HCT116 (cell line): ENCODE results near the gene SLC6A18. TPM values are rescaled to one million over a fixed set of nuclear protein-coding genes. Genes with fewer than 3 reads are reported as not detected.

ENCODE experiments used
- ATAC-seq: fragments of 200-7000 bp; cut with Tn5 transposase; 2 replicates; pipeline ENCODE4 v1.9.1; 2020; ENCODE audit warnings: mild to moderate bottlenecking, moderate library complexity
- BruUV-seq: library from RNA; stranded (reverse); fragments of 400-500 nt; replicated peaks from 2 replicates; lab custom pipeline; 2021; lab: Mats Ljungman, UMichigan
- CTCF ChIA-PET: fragments of 300-600 bp; sonication (Branson Sonifier 250); formaldehyde crosslinking; loops from one replicate; lab custom pipeline; 2021; ENCODE audit warnings: antibody characterized with exemption; lab: Charles Lee
- POLR2A ChIA-PET: fragments of 300-600, 350-600 bp; sonication (Branson Sonifier 250); formaldehyde crosslinking; loops from one replicate; lab custom pipeline; 2021; ENCODE audit warnings: antibody characterized with exemption; lab: Charles Lee
- RAD21 ChIA-PET, 2 experiments: fragments of 300-600 bp; sonication (Branson Sonifier 250); formaldehyde crosslinking; loops; one replicate each; lab custom pipeline; 2023; ENCODE audit warnings: low total read pairs in 2 of 2; ENCODE audit not compliant: uncharacterized antibody in 2 of 2, unreplicated experiment in 2 of 2, low non-redundant PET in 1 of 2; lab: Charles Lee
- DNase-seq: peaks from one replicate; pipeline ENCODE4 v3.0.0-alpha.2; 2010; ENCODE audit warnings: low read depth, low spot score
- H2AFZ ChIP-seq: fragments of 200-600 bp; shearing (Covaris generic), sonication (generic); 2 replicates; pipeline ENCODE4 v1.6.1; 2017; ENCODE audit warnings: low read depth, mixed run types, mixed read lengths, antibody characterized with exemption, low read length; ENCODE audit not compliant: poor library complexity, severe bottlenecking
- H3K27ac ChIP-seq: 2 replicates; pipeline ENCODE4 v1.5.1; 2012; ENCODE audit warnings: low read depth, low read length
- H3K27me3 ChIP-seq: fragments of 200-600 bp; sonication (generic); 2 replicates; pipeline ENCODE4 v1.6.1; 2016; ENCODE audit warnings: mixed run types, low read length, mixed read lengths; ENCODE audit not compliant: insufficient read depth
- H3K36me3 ChIP-seq, 2 experiments: fragments of 200-500 bp in 1 of 2; fragments of 200-600 bp in 1 of 2; sonication (Bioruptor generic) in 1 of 2; sonication (generic) in 1 of 2; 2 replicates each; pipeline versions ENCODE4 v1.5.1 to v1.6.1; 2014 to 2016; ENCODE audit warnings: low read length in 2 of 2, inconsistent platforms in 1 of 2, mixed read lengths in 1 of 2, mixed run types in 1 of 2; ENCODE audit not compliant: insufficient read depth in 2 of 2, control insufficient read depth in 1 of 2
- H3K4me1 ChIP-seq, 2 experiments: fragments of 200-600 bp in 1 of 2; sonication (generic) in 1 of 2; 2 replicates each; pipeline versions ENCODE4 v1.5.1 to v1.6.1; 2012 to 2017; ENCODE audit warnings: low read length in 2 of 2, inconsistent platforms in 1 of 2, mild to moderate bottlenecking in 1 of 2, mixed read lengths in 1 of 2, mixed run types in 1 of 2, moderate library complexity in 1 of 2; ENCODE audit not compliant: insufficient read depth in 2 of 2, control insufficient read depth in 1 of 2
- H3K4me2 ChIP-seq: fragments of 200-600 bp; sonication (generic); 2 replicates; pipeline ENCODE4 v1.6.1; 2017; ENCODE audit warnings: mixed run types, low read length, mixed read lengths
- H3K4me3 ChIP-seq, 2 experiments: fragments of 200-600 bp in 1 of 2; sonication (generic) in 1 of 2; replicated peaks in 1 of 2; 2 replicates each; pipeline ENCODE4 v1.5.1; 2011 to 2016; ENCODE audit warnings: low read length in 2 of 2, control low read depth in 1 of 2, low read depth in 1 of 2, mild to moderate bottlenecking in 1 of 2, mixed read lengths in 1 of 2, mixed run types in 1 of 2
- H3K79me2 ChIP-seq: fragments of 200-600 bp; sonication (generic); 2 replicates; pipeline ENCODE4 v1.6.1; 2017; ENCODE audit warnings: mild to moderate bottlenecking, mixed run types, low read length, moderate library complexity, mixed read lengths; ENCODE audit not compliant: insufficient read depth
- H3K9ac ChIP-seq: fragments of 200-600 bp; sonication (generic); 2 replicates; pipeline ENCODE4 v1.6.1; 2016; ENCODE audit warnings: low read length, mixed read lengths
- H3K9me2 ChIP-seq: fragments of 200-600 bp; sonication (generic), shearing (Covaris generic); 2 replicates; pipeline ENCODE4 v1.6.1; 2017; ENCODE audit warnings: mixed run types, mild to moderate bottlenecking, moderate library complexity; ENCODE audit not compliant: insufficient read depth
- H3K9me3 ChIP-seq, 2 experiments: fragments of 200-500 bp in 1 of 2; fragments of 200-600 bp in 1 of 2; sonication (Bioruptor generic) in 1 of 2; sonication (generic) in 1 of 2; 2 replicates each; pipeline ENCODE4 v1.6.1; 2014 to 2017; ENCODE audit warnings: low read length in 2 of 2, mixed read lengths in 2 of 2, inconsistent platforms in 1 of 2, low read depth in 1 of 2, mild to moderate bottlenecking in 1 of 2, mixed run types in 1 of 2, moderate library complexity in 1 of 2; ENCODE audit not compliant: control insufficient read depth in 1 of 2, insufficient read depth in 1 of 2
- H4K20me1 ChIP-seq: fragments of 200-600 bp; sonication (generic), shearing (Covaris generic); 2 replicates; pipeline ENCODE4 v1.6.1; 2017; ENCODE audit warnings: mixed run types, mild to moderate bottlenecking, moderate library complexity; ENCODE audit not compliant: insufficient read depth
- EZH2phosphoT487 ChIP-seq: fragments of 200-600 bp; IDR thresholded peaks from 2 replicates; pipeline ENCODE4 v1.6.1; 2018; ENCODE audit warnings: antibody characterized with exemption, borderline replicate concordance
- FOSL1 ChIP-seq: IDR thresholded peaks from 2 replicates; pipeline ENCODE4 v1.6.1; 2012; ENCODE audit warnings: low read depth
- JUND ChIP-seq: IDR thresholded peaks from 2 replicates; pipeline ENCODE4 v1.6.1; 2012
- POLR2AphosphoS5 ChIP-seq: IDR thresholded peaks from 2 replicates; pipeline ENCODE4 v1.6.1; 2011; ENCODE audit warnings: mild to moderate bottlenecking, low read depth, low read length, moderate library complexity
- SIN3A ChIP-seq: IDR thresholded peaks from 2 replicates; pipeline ENCODE4 v1.6.1; 2012; ENCODE audit warnings: low read depth
- SP1 ChIP-seq: IDR thresholded peaks from 2 replicates; pipeline ENCODE4 v1.6.1; 2012; ENCODE audit warnings: low read depth
- SRF ChIP-seq: IDR thresholded peaks from 2 replicates; pipeline ENCODE4 v1.6.1; 2012; ENCODE audit warnings: low read depth
- YY1 ChIP-seq: IDR thresholded peaks from 2 replicates; pipeline ENCODE4 v1.6.1; 2011; ENCODE audit warnings: low read length, low read depth, moderate library complexity, mild to moderate bottlenecking; ENCODE audit not compliant: insufficient replicate concordance; ENCODE audit errors: extremely low read depth
- ZBTB33 ChIP-seq: IDR thresholded peaks from 2 replicates; pipeline ENCODE4 v1.6.1; 2011; ENCODE audit warnings: mild to moderate bottlenecking, low read length, moderate library complexity; ENCODE audit not compliant: insufficient replicate concordance; ENCODE audit errors: extremely low read depth
- intact Hi-C: fragments of 100-400 bp; cut with micrococcal nuclease; formaldehyde crosslinking; loops from 2 replicates; pipeline ENCODE4 v1.10.0; 2022
- total RNA-seq: library from RNA; stranded (reverse); gene quantifications from one replicate; pipeline ENCODE4 v1.2.1, GENCODE V29; 2021; ENCODE audit not compliant: unreplicated experiment

Gene SLC6A18
- total RNA-seq, 1 experiment from 2014 or later: not detected

DNA sequence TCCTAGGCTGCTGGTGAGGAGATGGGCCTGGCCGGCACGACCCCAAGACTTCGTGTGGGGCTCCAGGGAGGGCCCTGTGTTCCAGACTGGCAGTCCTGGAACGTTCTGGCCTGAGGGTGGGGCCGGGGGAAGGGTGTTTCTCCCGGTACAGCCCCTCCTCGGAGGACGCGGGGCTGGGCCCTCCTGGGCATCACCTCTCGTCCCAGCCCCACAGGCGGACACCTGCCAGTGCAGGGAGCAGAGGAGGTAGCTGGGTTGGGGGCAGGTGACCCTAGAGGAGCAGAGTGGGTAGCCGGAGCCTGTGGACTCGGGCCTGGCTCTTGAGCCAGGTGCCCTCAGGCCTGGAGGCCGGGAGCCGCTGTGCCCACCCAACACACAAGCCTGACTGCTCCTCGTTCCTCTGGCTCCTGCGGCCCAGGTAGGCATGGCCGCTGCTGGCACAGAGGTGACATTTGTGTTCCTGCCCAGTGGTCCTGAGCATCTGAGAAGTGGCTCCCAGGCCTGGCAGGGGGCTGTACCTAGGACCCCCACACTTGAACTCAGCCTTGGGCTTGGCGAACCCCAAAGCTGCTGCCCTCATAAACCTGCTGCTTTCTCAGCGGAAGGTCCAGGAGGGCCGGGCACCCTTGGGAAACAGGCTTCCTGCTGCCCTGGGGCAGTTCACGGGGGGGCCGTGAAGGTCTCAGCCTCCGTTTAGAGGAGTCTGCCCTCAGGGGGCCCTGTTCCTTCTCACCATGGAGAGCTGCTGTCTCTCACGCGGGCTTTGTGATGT lies 23.0 kb upstream of the SLC6A18 start:
- no peak for TF ChIP-seq YY1
- ChIA-PET POLR2A (no interaction called here), CTCF (no interaction called here), RAD21 (no interaction called here)
- Histone ChIP-seq H4K20me1 (no peaks in the 10 kb centered on the region), H3K9me3 (no peaks in the 10 kb centered on the region), H3K9me2 (no peaks in the 10 kb centered on the region), H3K4me3 (no peak overlapping the region), H3K79me2 (no peaks in the 10 kb centered on the region), H3K4me2 (no peak overlapping the region), H3K4me1 (0 out of 4 replicates have a peak, but pooled peaks cover 0 to 3% of the 10 kb centered on the region in 2 experiments), H2AFZ (no peak overlapping the region), H3K36me3 (no peaks in the 10 kb centered on the region), H3K9ac (no peak overlapping the region), H3K27me3 (peaks cover 11% of the 10 kb centered on the region; the same call in 1 of the 2 replicates), H3K27ac (no peak overlapping the region)
- ATAC-seq (no peak), DNase-seq (no peak)
- intact Hi-C loops: no loop called here
- no TSS peak for BruUV-seq

DNA sequence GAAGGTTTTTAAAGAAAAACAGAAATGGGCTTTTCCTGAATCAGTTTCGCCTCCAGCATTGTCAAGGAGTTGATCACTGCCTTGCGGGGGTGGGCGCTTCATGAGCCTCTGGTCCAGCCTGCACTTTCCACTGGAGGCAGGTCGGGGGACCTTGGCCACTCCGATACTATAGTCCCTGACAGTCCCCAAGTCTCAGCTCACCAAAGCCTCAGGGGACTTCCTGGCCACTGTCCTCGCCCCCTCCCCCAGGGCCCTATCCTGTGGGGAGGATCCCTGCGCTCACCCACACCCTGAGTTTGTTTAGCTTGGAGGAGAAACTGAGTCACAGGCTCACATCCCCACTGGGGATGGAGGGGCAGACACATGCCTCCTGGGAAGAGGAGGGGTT lies 22.4 kb upstream of the SLC6A18 start:
- ChIA-PET RAD21 (no interaction called here), CTCF (no interaction called here)

More for the DNA sequence above, 22.4 kb upstream of the SLC6A18 start:
- Histone ChIP-seq H3K79me2 (no peaks in the 10 kb centered on the region), H3K36me3 (no peaks in the 10 kb centered on the region), H3K9me2 (no peaks in the 10 kb centered on the region), H4K20me1 (no peaks in the 10 kb centered on the region), H2AFZ (no peak overlapping the region), H3K4me2 (no peak overlapping the region), H3K4me1 (0 out of 4 replicates have a peak, but pooled peaks cover 0 to 3% of the 10 kb centered on the region in 2 experiments), H3K27me3 (peaks cover 11% of the 10 kb centered on the region; the same call in 1 of the 2 replicates), H3K4me3 (no peak overlapping the region), H3K9me3 (no peaks in the 10 kb centered on the region), H3K27ac (no peak overlapping the region), H3K9ac (no peak overlapping the region)
- DNase-seq (no peak), ATAC-seq (no peak)
- intact Hi-C loops: no loop called here
- no TSS peak for BruUV-seq
- POLR2A ChIA-PET: no interaction called here
- TF ChIP-seq SIN3A (no peak), SP1 (no peak), JUND (no peak), ZBTB33 (no peak), SRF (no peak), FOSL1 (no peak), POLR2AphosphoS5 (no peak), EZH2phosphoT487 (no peak)
- TF ChIP-seq, all 23 proteins: peak for 0
